ENCODE data around the gene RSF1. TPM values are rescaled to one million over a fixed set of nuclear protein-coding genes. Genes with fewer than 3 reads are reported as not detected.
A peak's percentile ranks its signal among the peaks of the same experiment; 100 is the strongest.
"Not testable (repeated sequence)": the region's sequence is repeated elsewhere in the genome, so short reads cannot be mapped to it uniquely, and the experiment has no call there.

The RSF1 gene
- 36.9 and 41.8 TPM in 2 replicates for total RNA-seq

- peaks cover 34% of the 10 kb centered on the region for H3K4me1 ChIP-seq (ENCODE audit: insufficient read depth, low read length)
- TF ChIP-seq CTCF (IDR thresholded peaks at IDR 0.05; ENCODE audit: extremely low read depth, low read depth, low read length), result peak; percentile 60
- H3K4me3 ChIP-seq (ENCODE audit: insufficient read depth, low read length), result peak within 1 kb of the TSS; percentile 86
- H3K27ac ChIP-seq (ENCODE audit: low read depth, low read length), result peak within 1 kb of the TSS; percentile 73
- H4K20me1 ChIP-seq (ENCODE audit: insufficient read depth, low read length), result peaks cover 35% of the 10 kb centered on the region
- peak within 1 kb of the TSS; percentile 96 for H2AFZ ChIP-seq (ENCODE audit: low read length)
- no peaks in the 10 kb centered on the region for H3K36me3 ChIP-seq (ENCODE audit: insufficient read depth, low read length)
- H3K4me2 ChIP-seq (ENCODE audit: insufficient read depth, low read length), result peak within 1 kb of the TSS; percentile 97
- H3K9me3 ChIP-seq (ENCODE audit: low read depth, low read length), result no peaks in the 10 kb centered on the region
- peaks cover 50% of the 10 kb centered on the region for H3K79me2 ChIP-seq (ENCODE audit: insufficient read depth, low read length)
- no peaks in the 10 kb centered on the region for H3K27me3 ChIP-seq (ENCODE audit: insufficient read depth, low read length)
- peak; percentile 94 for DNase-seq (ENCODE audit: insufficient read length, low spot score, missing footprints)
Observed at GRCh38 chr11:77820565-77821348, at the start of gene RSF1, which contains the start of gene AAMDC. RSF1 (minus strand) TSS chr11:77820722; CDS start chr11:77820714, 8 bp downstream. AAMDC (plus strand) TSS chr11:77821144; CDS start chr11:77842497, 21,353 bp downstream.

GRCh38 chr11:77868744-77869143, 48.2 kb upstream of the RSF1 start:
- Histone ChIP-seq H3K27ac (ENCODE audit: low read depth, low read length) (no peak overlapping the region), H4K20me1 (ENCODE audit: insufficient read depth, low read length) (no peaks in the 10 kb centered on the region), H3K4me2 (ENCODE audit: insufficient read depth, low read length) (no peak overlapping the region), H3K27me3 (ENCODE audit: insufficient read depth, low read length) (no peaks in the 10 kb centered on the region), H3K79me2 (ENCODE audit: insufficient read depth, low read length) (no peaks in the 10 kb centered on the region), H3K9me3 (ENCODE audit: low read depth, low read length) (no peaks in the 10 kb centered on the region), H3K4me3 (ENCODE audit: insufficient read depth, low read length) (no peak overlapping the region), H2AFZ (ENCODE audit: low read length) (no peak overlapping the region), H3K36me3 (ENCODE audit: insufficient read depth, low read length) (peaks cover 22% of the 10 kb centered on the region), H3K4me1 (ENCODE audit: insufficient read depth, low read length) (peaks cover 11% of the 10 kb centered on the region)
- DNase-seq (ENCODE audit: insufficient read length, low spot score, missing footprints), result no peak
- no peak for TF ChIP-seq CTCF (IDR thresholded peaks at IDR 0.05; ENCODE audit: extremely low read depth, low read depth, low read length)

- Histone ChIP-seq H3K27me3 (ENCODE audit: insufficient read depth, low read length) (no peaks in the 10 kb centered on the region), H3K4me3 (ENCODE audit: insufficient read depth, low read length) (no peak overlapping the region), H3K9me3 (ENCODE audit: low read depth, low read length) (no peaks in the 10 kb centered on the region), H3K4me1 (ENCODE audit: insufficient read depth, low read length) (peaks cover 11% of the 10 kb centered on the region), H4K20me1 (ENCODE audit: insufficient read depth, low read length) (no peaks in the 10 kb centered on the region), H2AFZ (ENCODE audit: low read length) (no peak overlapping the region), H3K79me2 (ENCODE audit: insufficient read depth, low read length) (no peaks in the 10 kb centered on the region), H3K27ac (ENCODE audit: low read depth, low read length) (no peak overlapping the region), H3K36me3 (ENCODE audit: insufficient read depth, low read length) (peaks cover 12% of the 10 kb centered on the region), H3K4me2 (ENCODE audit: insufficient read depth, low read length) (no peak overlapping the region)
- TF ChIP-seq CTCF (IDR thresholded peaks at IDR 0.05; ENCODE audit: extremely low read depth, low read depth, low read length), result no peak
- DNase-seq (ENCODE audit: insufficient read length, low spot score, missing footprints), result no peak
Observed at GRCh38 chr11:77866336-77866735, 45.8 kb upstream of the RSF1 start.

- DNase-seq (ENCODE audit: insufficient read length, low spot score, missing footprints), result peak; percentile 72
- Histone ChIP-seq H3K27ac (ENCODE audit: low read depth, low read length) (peak overlapping the region; percentile 11), H3K27me3 (ENCODE audit: insufficient read depth, low read length) (no peaks in the 10 kb centered on the region), H3K4me1 (ENCODE audit: insufficient read depth, low read length) (peaks cover 11% of the 10 kb centered on the region), H2AFZ (ENCODE audit: low read length) (no peak overlapping the region), H3K4me3 (ENCODE audit: insufficient read depth, low read length) (no peak overlapping the region), H3K79me2 (ENCODE audit: insufficient read depth, low read length) (no peaks in the 10 kb centered on the region), H4K20me1 (ENCODE audit: insufficient read depth, low read length) (no peaks in the 10 kb centered on the region), H3K4me2 (ENCODE audit: insufficient read depth, low read length) (no peak overlapping the region), H3K9me3 (ENCODE audit: low read depth, low read length) (no peaks in the 10 kb centered on the region), H3K36me3 (ENCODE audit: insufficient read depth, low read length) (peaks cover 9% of the 10 kb centered on the region)
- TF ChIP-seq CTCF (IDR thresholded peaks at IDR 0.05; ENCODE audit: extremely low read depth, low read depth, low read length), result no peak
Observed at GRCh38 chr11:77865805-77866204, 45.3 kb upstream of the RSF1 start.

- not testable (repeated sequence) for H3K27ac ChIP-seq (ENCODE audit: low read depth, low read length); H3K36me3 ChIP-seq (ENCODE audit: insufficient read depth, low read length); DNase-seq (ENCODE audit: insufficient read length, low spot score, missing footprints); H3K4me2 ChIP-seq (ENCODE audit: insufficient read depth, low read length); H3K79me2 ChIP-seq (ENCODE audit: insufficient read depth, low read length); H4K20me1 ChIP-seq (ENCODE audit: insufficient read depth, low read length); H3K9me3 ChIP-seq (ENCODE audit: low read depth, low read length); H3K27me3 ChIP-seq (ENCODE audit: insufficient read depth, low read length); H3K4me3 ChIP-seq (ENCODE audit: insufficient read depth, low read length); H2AFZ ChIP-seq (ENCODE audit: low read length)
- peaks cover 11% of the 10 kb centered on the region for H3K4me1 ChIP-seq (ENCODE audit: insufficient read depth, low read length)
Observed at GRCh38 chr11:77861444-77861843, 40.9 kb upstream of the RSF1 start.

GRCh38 chr11:77857906-77858457, 37.5 kb upstream of the RSF1 start:
- not testable (repeated sequence) for H4K20me1 ChIP-seq (ENCODE audit: insufficient read depth, low read length); H3K27ac ChIP-seq (ENCODE audit: low read depth, low read length); H2AFZ ChIP-seq (ENCODE audit: low read length); DNase-seq (ENCODE audit: insufficient read length, low spot score, missing footprints); H3K4me1 ChIP-seq (ENCODE audit: insufficient read depth, low read length); H3K4me3 ChIP-seq (ENCODE audit: insufficient read depth, low read length); H3K4me2 ChIP-seq (ENCODE audit: insufficient read depth, low read length); H3K27me3 ChIP-seq (ENCODE audit: insufficient read depth, low read length); H3K9me3 ChIP-seq (ENCODE audit: low read depth, low read length); H3K79me2 ChIP-seq (ENCODE audit: insufficient read depth, low read length)
- peaks cover 15% of the 10 kb centered on the region for H3K36me3 ChIP-seq (ENCODE audit: insufficient read depth, low read length)

All from osteoblast (primary cell).